Epithelial cell of esophagus (primary cell): Measurements from ENCODE around the gene PCBD1.

Experiments
- DNase-seq: peaks from one replicate; pipeline ENCODE4 v3.0.0; 2010; ENCODE audit warnings: low read depth
- H3K4me3 ChIP-seq: 2 replicates; pipeline ENCODE4 v1.5.1; 2011; ENCODE audit warnings: mild to moderate bottlenecking, low read length, control low read depth
- CTCF ChIP-seq: IDR thresholded peaks from 2 replicates; pipeline ENCODE4 v1.5.1; 2011; ENCODE audit warnings: low read depth, mild to moderate bottlenecking, low read length, control low read depth, inconsistent platforms; ENCODE audit not compliant: insufficient read depth; ENCODE audit errors: missing control alignments

PCBD1 gene

GRCh38 chr10:70932392-70933196 lies 44.2 kb upstream of the PCBD1 start:
- no peak overlapping the region for H3K4me3 ChIP-seq
- TF ChIP-seq CTCF = no peak
- no peak for DNase-seq

GRCh38 chr10:70931168-70931815 lies 42.9 kb upstream of the PCBD1 start:
- DNase-seq = peak; percentile 78
- H3K4me3 ChIP-seq = no peak overlapping the region
- no peak for TF ChIP-seq CTCF

GRCh38 chr10:70930263-70931000 lies 42.1 kb upstream of the PCBD1 start:
- no peak for TF ChIP-seq CTCF
- no peak overlapping the region for H3K4me3 ChIP-seq
- no peak for DNase-seq

GRCh38 chr10:70928140-70928539 lies 39.8 kb upstream of the PCBD1 start:
- no peak for DNase-seq
- TF ChIP-seq CTCF = no peak
- no peak overlapping the region for H3K4me3 ChIP-seq

GRCh38 chr10:70927189-70927943 lies 39.0 kb upstream of the PCBD1 start:
- H3K4me3 ChIP-seq = no peak overlapping the region
- DNase-seq = peak; percentile 5
- no peak for TF ChIP-seq CTCF

- no peak for TF ChIP-seq CTCF
- H3K4me3 ChIP-seq = no peak overlapping the region
- DNase-seq = no peak
These were observed 38.0 kb upstream of the PCBD1 start for GRCh38 chr10:70926226-70927000.
